ENCODE measurements around the gene ZNF518A. TPM values are rescaled to one million over a fixed set of nuclear protein-coding genes. Genes with fewer than 3 reads are reported as not detected.

Gene ZNF518A
- total RNA-seq, 1 experiment from 2014 or later, result 26.1 TPM

DNA sequence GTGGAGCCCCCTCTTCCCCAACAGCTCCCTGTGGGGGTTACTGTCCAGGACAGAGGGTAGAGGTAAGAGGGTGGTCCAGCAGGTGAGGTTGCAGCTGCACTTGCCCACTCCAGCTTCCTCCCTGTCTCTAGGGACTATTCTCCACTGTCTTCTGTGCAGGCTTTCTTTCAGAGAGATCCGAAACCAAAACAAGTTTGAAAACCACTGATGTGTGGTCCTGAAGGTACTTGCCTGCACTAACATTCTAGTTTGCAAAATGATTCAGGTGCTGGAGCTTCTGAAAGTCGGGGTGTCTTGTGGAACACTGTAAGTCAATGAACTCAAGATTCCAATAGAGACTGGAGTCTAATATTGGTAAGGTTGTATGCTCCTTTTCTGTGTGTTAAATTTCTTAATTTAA lies 78.2 kb downstream of the ZNF518A start:
- Histone ChIP-seq H3K9me3 (ENCODE audit: control insufficient read depth, insufficient read depth, low read depth, low read length) (no peaks in the 10 kb centered on the region), H3K4me1 (ENCODE audit: control insufficient read depth, insufficient read depth, low read length) (no peaks in the 10 kb centered on the region), H3K4me3 (ENCODE audit: low read depth in 2 of 2, low read length in 2 of 2) (no peak overlapping the region), H3K27ac (ENCODE audit: low read length) (no peak overlapping the region), H3K27me3 (ENCODE audit: control insufficient read depth, insufficient read depth, low read length) (peaks cover 14% of the 10 kb centered on the region), H3K36me3 (ENCODE audit: control insufficient read depth, insufficient read depth, low read length) (no peaks in the 10 kb centered on the region)
- ATAC-seq, result no peak
- CTCF ChIA-PET, result no interaction called here
- intact Hi-C loops (cut with micrococcal nuclease; ENCODE audit: unreplicated experiment), result no loop called here
- in situ Hi-C loops (cut with HindIII; ENCODE audit: low pct_unique_long_range_greater_than_20kb, low sequenced_read_pairs), result no loop called here
- no TSS peak for BruUV-seq (replicated peaks)
- DNase-seq (ENCODE audit: low read depth, low spot score), result no peak
- POLR2A ChIA-PET, result no interaction called here
- TF ChIP-seq SIN3A (IDR thresholded peaks at IDR 0.05; ENCODE audit: borderline replicate concordance, insufficient read depth, low read depth, low read length) (no peak), POLR2AphosphoS5 (IDR thresholded peaks at IDR 0.05; ENCODE audit: low read depth, low read length) (no peak), TCF7L2 (IDR thresholded peaks at IDR 0.05; ENCODE audit: low read depth, low read length) (no peak)
- TF ChIP-seq, protein P1, sequence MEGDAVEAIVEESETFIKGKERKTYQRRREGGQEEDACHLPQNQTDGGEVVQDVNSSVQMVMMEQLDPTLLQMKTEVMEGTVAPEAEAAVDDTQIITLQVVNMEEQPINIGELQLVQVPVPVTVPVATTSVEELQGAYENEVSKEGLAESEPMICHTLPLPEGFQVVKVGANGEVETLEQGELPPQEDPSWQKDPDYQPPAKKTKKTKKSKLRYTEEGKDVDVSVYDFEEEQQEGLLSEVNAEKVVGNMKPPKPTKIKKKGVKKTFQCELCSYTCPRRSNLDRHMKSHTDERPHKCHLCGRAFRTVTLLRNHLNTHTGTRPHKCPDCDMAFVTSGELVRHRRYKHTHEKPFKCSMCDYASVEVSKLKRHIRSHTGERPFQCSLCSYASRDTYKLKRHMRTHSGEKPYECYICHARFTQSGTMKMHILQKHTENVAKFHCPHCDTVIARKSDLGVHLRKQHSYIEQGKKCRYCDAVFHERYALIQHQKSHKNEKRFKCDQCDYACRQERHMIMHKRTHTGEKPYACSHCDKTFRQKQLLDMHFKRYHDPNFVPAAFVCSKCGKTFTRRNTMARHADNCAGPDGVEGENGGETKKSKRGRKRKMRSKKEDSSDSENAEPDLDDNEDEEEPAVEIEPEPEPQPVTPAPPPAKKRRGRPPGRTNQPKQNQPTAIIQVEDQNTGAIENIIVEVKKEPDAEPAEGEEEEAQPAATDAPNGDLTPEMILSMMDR (IDR thresholded peaks at IDR 0.05), result no peak
- TF ChIP-seq, protein P2, sequence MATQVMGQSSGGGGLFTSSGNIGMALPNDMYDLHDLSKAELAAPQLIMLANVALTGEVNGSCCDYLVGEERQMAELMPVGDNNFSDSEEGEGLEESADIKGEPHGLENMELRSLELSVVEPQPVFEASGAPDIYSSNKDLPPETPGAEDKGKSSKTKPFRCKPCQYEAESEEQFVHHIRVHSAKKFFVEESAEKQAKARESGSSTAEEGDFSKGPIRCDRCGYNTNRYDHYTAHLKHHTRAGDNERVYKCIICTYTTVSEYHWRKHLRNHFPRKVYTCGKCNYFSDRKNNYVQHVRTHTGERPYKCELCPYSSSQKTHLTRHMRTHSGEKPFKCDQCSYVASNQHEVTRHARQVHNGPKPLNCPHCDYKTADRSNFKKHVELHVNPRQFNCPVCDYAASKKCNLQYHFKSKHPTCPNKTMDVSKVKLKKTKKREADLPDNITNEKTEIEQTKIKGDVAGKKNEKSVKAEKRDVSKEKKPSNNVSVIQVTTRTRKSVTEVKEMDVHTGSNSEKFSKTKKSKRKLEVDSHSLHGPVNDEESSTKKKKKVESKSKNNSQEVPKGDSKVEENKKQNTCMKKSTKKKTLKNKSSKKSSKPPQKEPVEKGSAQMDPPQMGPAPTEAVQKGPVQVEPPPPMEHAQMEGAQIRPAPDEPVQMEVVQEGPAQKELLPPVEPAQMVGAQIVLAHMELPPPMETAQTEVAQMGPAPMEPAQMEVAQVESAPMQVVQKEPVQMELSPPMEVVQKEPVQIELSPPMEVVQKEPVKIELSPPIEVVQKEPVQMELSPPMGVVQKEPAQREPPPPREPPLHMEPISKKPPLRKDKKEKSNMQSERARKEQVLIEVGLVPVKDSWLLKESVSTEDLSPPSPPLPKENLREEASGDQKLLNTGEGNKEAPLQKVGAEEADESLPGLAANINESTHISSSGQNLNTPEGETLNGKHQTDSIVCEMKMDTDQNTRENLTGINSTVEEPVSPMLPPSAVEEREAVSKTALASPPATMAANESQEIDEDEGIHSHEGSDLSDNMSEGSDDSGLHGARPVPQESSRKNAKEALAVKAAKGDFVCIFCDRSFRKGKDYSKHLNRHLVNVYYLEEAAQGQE (IDR thresholded peaks at IDR 0.05; ENCODE audit: insufficient read depth in 1 of 2, low read depth in 2 of 2, low read length in 1 of 2), result no peak

DNA sequence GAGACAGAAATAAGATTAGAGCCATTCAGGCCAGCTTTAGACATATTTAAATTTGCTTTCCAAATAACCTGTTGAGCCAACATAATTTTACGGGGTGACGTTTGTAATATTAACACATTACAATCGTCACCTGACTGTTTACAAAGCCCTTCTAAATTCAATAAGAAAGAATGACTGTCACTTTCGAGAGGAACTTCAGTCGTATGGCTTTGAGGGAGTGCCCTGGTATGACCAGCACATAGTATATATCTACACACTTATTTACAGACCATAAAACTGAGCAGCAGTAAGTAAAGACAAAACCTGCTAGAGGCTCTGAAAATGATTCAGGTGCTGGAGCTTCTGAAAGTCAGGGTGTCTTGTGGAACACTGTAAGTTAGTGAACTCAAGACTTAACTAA lies 78.8 kb downstream of the ZNF518A start:
- CTCF ChIA-PET, result no interaction called here
- BruUV-seq (replicated peaks), result no TSS peak

More for the DNA sequence above, 78.8 kb downstream of the ZNF518A start:
- in situ Hi-C loops (cut with HindIII; ENCODE audit: low pct_unique_long_range_greater_than_20kb, low sequenced_read_pairs) (no loop called here), intact Hi-C loops (cut with micrococcal nuclease; ENCODE audit: unreplicated experiment) (no loop called here)
- H3K4me1 ChIP-seq (ENCODE audit: control insufficient read depth, insufficient read depth, low read length), result no peaks in the 10 kb centered on the region
- no peaks in the 10 kb centered on the region for H3K36me3 ChIP-seq (ENCODE audit: control insufficient read depth, insufficient read depth, low read length)
- POLR2A ChIA-PET, result no interaction called here
- DNase-seq (ENCODE audit: low read depth, low spot score) (no peak), ATAC-seq (no peak)
- no peaks in the 10 kb centered on the region for H3K9me3 ChIP-seq (ENCODE audit: control insufficient read depth, insufficient read depth, low read depth, low read length)
- TF ChIP-seq, protein P1 (IDR thresholded peaks at IDR 0.05), result no peak
- TF ChIP-seq SIN3A (IDR thresholded peaks at IDR 0.05; ENCODE audit: borderline replicate concordance, insufficient read depth, low read depth, low read length), result no peak
- TF ChIP-seq TCF7L2 (IDR thresholded peaks at IDR 0.05; ENCODE audit: low read depth, low read length), result no peak
- no peak for TF ChIP-seq POLR2AphosphoS5 (IDR thresholded peaks at IDR 0.05; ENCODE audit: low read depth, low read length)
- TF ChIP-seq, protein P2 (IDR thresholded peaks at IDR 0.05; ENCODE audit: insufficient read depth in 1 of 2, low read depth in 2 of 2, low read length in 1 of 2), result no peak
- H3K4me3 ChIP-seq (ENCODE audit: low read depth in 2 of 2, low read length in 2 of 2), result no peak overlapping the region
- peaks cover 11% of the 10 kb centered on the region; the same call in 1 of the 2 replicates for H3K27me3 ChIP-seq (ENCODE audit: control insufficient read depth, insufficient read depth, low read length)
- no peak overlapping the region for H3K27ac ChIP-seq (ENCODE audit: low read length)
